GM12878 (cell line): Measurements from ENCODE around the gene LDLRAD3. TPM values are rescaled to one million over a fixed set of nuclear protein-coding genes. Genes with fewer than 3 reads are reported as not detected.

Experiments
- ATAC-seq: fragments of 200-7000 bp; cut with Tn5 transposase; 3 replicates; pipeline ENCODE4 v1.9.1; 2020; ENCODE audit warnings: mild to moderate bottlenecking, moderate library complexity
- BruUV-seq: library from RNA; stranded (reverse); fragments of 400-500 nt; replicated peaks from 2 replicates; lab custom pipeline; 2021; lab: Mats Ljungman, UMichigan
- CTCF ChIA-PET: fragments of 300-600 bp; sonication (Branson Sonifier 250); formaldehyde crosslinking; extraction: SDS; loops from one replicate; lab custom pipeline; 2021; ENCODE audit warnings: inconsistent platforms; lab: Yijun Ruan, JAX
- POLR2A ChIA-PET: fragments of 350-600 bp; formaldehyde crosslinking; extraction: SDS; loops from one replicate; lab custom pipeline; 2021; ENCODE audit warnings: inconsistent platforms; lab: Charles Lee
- RAD21 ChIA-PET: fragments of 300-600 bp; sonication (Branson Sonifier 250); formaldehyde crosslinking; loops from one replicate; lab custom pipeline; 2023; ENCODE audit warnings: antibody characterized with exemption; ENCODE audit not compliant: unreplicated experiment; lab: Charles Lee
- SMC1A ChIA-PET: fragments of 300-600 bp; sonication (Branson Sonifier 250); formaldehyde crosslinking; loops from one replicate; lab custom pipeline; 2023; ENCODE audit not compliant: unreplicated experiment, uncharacterized antibody; lab: Charles Lee
- DNase-seq: peaks from one replicate; pipeline ENCODE4 v3.0.0-alpha.2; 2011; ENCODE audit warnings: low read depth, low spot score
- FAIRE-seq: peaks from 3 replicates; lab custom pipeline; 2011; peaks lifted over from hg19 to GRCh38; lab: Jason Lieb, UNC
- H2AFZ ChIP-seq: 2 replicates; pipeline ENCODE4 v1.6.0; 2011; ENCODE audit warnings: low read depth, low read length, control low read depth; ENCODE audit not compliant: control insufficient read depth
- H3K27ac ChIP-seq: 2 replicates; pipeline ENCODE4 v1.5.1; 2011; ENCODE audit warnings: control low read depth; ENCODE audit not compliant: control insufficient read depth, insufficient read depth
- H3K27me3 ChIP-seq, 2 experiments: replicated peaks in 1 of 2; 2 replicates each; pipeline versions ENCODE4 v1.6.0 to v1.6.1; 2011; ENCODE audit warnings: low read length in 1 of 2; ENCODE audit not compliant: control insufficient read depth in 2 of 2, insufficient read depth in 2 of 2
- H3K36me3 ChIP-seq, 2 experiments: 2 replicates each; pipeline ENCODE4 v1.5.1; 2011; ENCODE audit warnings: low read length in 1 of 2; ENCODE audit not compliant: control insufficient read depth in 2 of 2, insufficient read depth in 2 of 2
- H3K4me1 ChIP-seq: 2 replicates; pipeline ENCODE4 v1.6.1; 2011; ENCODE audit warnings: mild to moderate bottlenecking, low read length, moderate library complexity, mixed read lengths; ENCODE audit not compliant: control insufficient read depth, insufficient read depth
- H3K4me2 ChIP-seq: 2 replicates; pipeline ENCODE4 v1.6.0; 2011; ENCODE audit warnings: control low read depth; ENCODE audit not compliant: control insufficient read depth, insufficient read depth
- H3K4me3 ChIP-seq: fragments of 200-600 bp; sonication (generic); 2 replicates; pipeline ENCODE4 v1.5.1; 2016
- H3K79me2 ChIP-seq: 2 replicates; pipeline ENCODE4 v1.6.0; 2011; ENCODE audit warnings: low read length; ENCODE audit not compliant: control insufficient read depth, insufficient read depth
- H3K9ac ChIP-seq: 2 replicates; pipeline ENCODE4 v1.8.0; 2011; ENCODE audit warnings: low read length, control low read depth, mixed read lengths; ENCODE audit not compliant: control insufficient read depth, insufficient read depth
- H3K9me3 ChIP-seq: replicated peaks from 3 replicates; pipeline ENCODE4 v1.5.1; 2011; ENCODE audit warnings: mild to moderate bottlenecking, low read length; ENCODE audit not compliant: control insufficient read depth, insufficient read depth
- H4K20me1 ChIP-seq: 2 replicates; pipeline ENCODE4 v1.6.0; 2011; ENCODE audit not compliant: control insufficient read depth, insufficient read depth
- BHLHE40 ChIP-seq, 2 experiments: fragments of 450-650 bp in 1 of 2; IDR thresholded peaks; 2 replicates each; pipeline ENCODE4 v1.6.1; 2011 to 2017; ENCODE audit warnings: low read depth in 2 of 2, borderline replicate concordance in 1 of 2, improper control_type of control experiment in 1 of 2, low read length in 1 of 2, mild to moderate bottlenecking in 1 of 2
- CEBPB ChIP-seq, 2 experiments: fragments of 150-350 bp in 1 of 2; IDR thresholded peaks; 2 replicates each; pipeline ENCODE4 v1.6.1; 2012 to 2014; ENCODE audit warnings: low read depth in 2 of 2, low read length in 2 of 2, borderline replicate concordance in 1 of 2, inconsistent platforms in 1 of 2
- CHD1 ChIP-seq: IDR thresholded peaks from 2 replicates; pipeline ENCODE4 v1.6.1; 2012; ENCODE audit warnings: low read depth, low read length, improper control_type of control experiment
- IRF5 ChIP-seq: fragments of 450-650 bp; IDR thresholded peaks from 2 replicates; pipeline ENCODE4 v1.6.1; 2017; ENCODE audit warnings: borderline replicate concordance
- KAT2A ChIP-seq: conservative IDR thresholded peaks from 2 replicates; pipeline ENCODE4 v1.6.1; 2011; ENCODE audit warnings: low read depth, low read length; ENCODE audit not compliant: control insufficient read depth
- POLR2AphosphoS2 ChIP-seq: IDR thresholded peaks from 2 replicates; pipeline ENCODE4 v1.6.1; 2011; ENCODE audit warnings: low read depth, mild to moderate bottlenecking, low read length, improper control_type of control experiment, moderate library complexity
- POU2F2 ChIP-seq: IDR thresholded peaks from 3 replicates; pipeline ENCODE4 v1.6.1; 2011; ENCODE audit warnings: low read depth, mild to moderate bottlenecking, low read length, borderline replicate concordance
- RCOR1 ChIP-seq: conservative IDR thresholded peaks from 2 replicates; pipeline ENCODE4 v1.6.1; 2012; ENCODE audit warnings: low read depth, low read length, improper control_type of control experiment
- RELA ChIP-seq: fragments of 450-650 bp; IDR thresholded peaks from 2 replicates; pipeline ENCODE4 v1.8.0; 2014; ENCODE audit warnings: borderline replicate concordance; ENCODE audit not compliant: partially characterized antibody
- SMARCA5 ChIP-seq: fragments of 450-650 bp; IDR thresholded peaks from 2 replicates; pipeline ENCODE4 v1.6.1; 2017; ENCODE audit warnings: mild to moderate bottlenecking
- SREBF1 ChIP-seq: IDR thresholded peaks from 2 replicates; pipeline ENCODE4 v1.6.1; 2012; ENCODE audit warnings: mild to moderate bottlenecking, low read length
- ZNF217 ChIP-seq: fragments of 450-650 bp; IDR thresholded peaks from 2 replicates; pipeline ENCODE4 v1.6.1; 2017; ENCODE audit warnings: antibody characterized with exemption, mild to moderate bottlenecking
- WGBS: methylation state at CpG from one replicate; pipeline ENCODE4 v1.1.6; 2016; ENCODE audit warnings: low lambda C conversion rate; ENCODE audit not compliant: insufficient replicate concordance, insufficient coverage; ENCODE audit errors: missing lambda C conversion rate; 5-methylcytosine and 5-hydroxymethylcytosine counted together
- in situ Hi-C: fragments of 300-500 bp; cut with MboI; formaldehyde crosslinking; loops from 9 replicates; pipeline ENCODE4 v1.14.3; 2018; ENCODE audit warnings: mixed read lengths
- intact Hi-C: fragments of 100-400 bp; cut with micrococcal nuclease; formaldehyde crosslinking; loops from one replicate; pipeline ENCODE4 v1.14.2; 2022; ENCODE audit not compliant: unreplicated experiment
- polyA plus RNA-seq, 11 experiments: library from polyadenylated mRNA; depleted of rRNA in 4 of 11; unstranded in 6 of 11; stranded (reverse) in 5 of 11; fragments of >200 nt; fragmentation: Nextera tagmentation in 4 of 11; fragmentation: Illumina TruSeq in 1 of 11; extraction: Ambion mirVana in 4 of 11; extraction: Trizol in 1 of 11; gene quantifications; 1 replicate in 1 of 11; 2 replicates in 10 of 11; pipeline versions ENCODE4 v1.2.1 to v1.2.3, GENCODE V29; 2011 to 2016; ENCODE audit warnings: inconsistent platforms in 2 of 11, missing spikeins in 2 of 11, low read depth in 1 of 11
- total RNA-seq, 4 experiments: library from RNA; depleted of rRNA in 3 of 4; stranded (reverse); fragments of >200 nt in 3 of 4; fragmentation: Illumina TruSeq in 1 of 4; extraction: Trizol in 1 of 4; gene quantifications; 2 replicates each; pipeline versions ENCODE4 v1.2.1 to v1.2.3, GENCODE V29; 2013 to 2021
- TF ChIP-seq, protein P1 (sequence below): IDR thresholded peaks from 2 replicates; pipeline ENCODE4 v1.6.1; 2011; ENCODE audit warnings: low read depth, low read length, improper control_type of control experiment, borderline replicate concordance

Gene LDLRAD3
- total and polyA plus RNA-seq, 10 of the 15 experiments (the other 5 are each of a cell fraction or from before 2014, with no cell fraction given), result 2.5 to 17.2 (median 10.7) TPM

- no peaks in the 10 kb centered on the region; the same call in 2 of the 3 replicates for H3K9me3 ChIP-seq
- CTCF ChIA-PET, result interaction anchor here (1.4 to 2.8 kb wide), 3 partner anchors 17 to 252 kb away, joined by 4 to 15 read pairs (median 5); no protein-coding TSS in a partner anchor
Measured at GRCh38 chr11:36073411-36074203, 129.7 kb downstream of the LDLRAD3 start.

GRCh38 chr11:36074941-36075431 lies 131.1 kb downstream of the LDLRAD3 start:
- in situ Hi-C loops (no loop called here), intact Hi-C loops (loop anchor here (5.0 kb wide), 3 partner anchors 253 to 458 kb away; partner anchors contain the start of gene FJX1)
- no peak for TF ChIP-seq SMARCA5
- no peak for TF ChIP-seq ZNF217
- no peak for TF ChIP-seq CHD1
- no peak for TF ChIP-seq RCOR1
- TF ChIP-seq POU2F2, result no peak
- no peak for TF ChIP-seq RELA
- no peak for TF ChIP-seq KAT2A
- TF ChIP-seq, protein P1, sequence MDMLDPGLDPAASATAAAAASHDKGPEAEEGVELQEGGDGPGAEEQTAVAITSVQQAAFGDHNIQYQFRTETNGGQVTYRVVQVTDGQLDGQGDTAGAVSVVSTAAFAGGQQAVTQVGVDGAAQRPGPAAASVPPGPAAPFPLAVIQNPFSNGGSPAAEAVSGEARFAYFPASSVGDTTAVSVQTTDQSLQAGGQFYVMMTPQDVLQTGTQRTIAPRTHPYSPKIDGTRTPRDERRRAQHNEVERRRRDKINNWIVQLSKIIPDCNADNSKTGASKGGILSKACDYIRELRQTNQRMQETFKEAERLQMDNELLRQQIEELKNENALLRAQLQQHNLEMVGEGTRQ, result no peak
- no peak for TF ChIP-seq IRF5
- no peak for TF ChIP-seq CEBPB (IDR thresholded peaks at IDR 0.05; ENCODE audit: borderline replicate concordance in 1 of 2, low read depth in 2 of 2, low read length in 2 of 2)
- SMC1A ChIA-PET, result interaction anchor here (0.5 to 1.4 kb wide), 3 partner anchors 13 to 360 kb away, joined by 3 to 4 read pairs (median 3); no protein-coding TSS in a partner anchor
- Histone ChIP-seq H3K36me3 (no peaks in the 10 kb centered on the region), H3K4me3 (no peak overlapping the region), H3K27me3 (no peaks in the 10 kb centered on the region), H3K9me3 (no peaks in the 10 kb centered on the region; the same call in 2 of the 3 replicates), H2AFZ (no peak overlapping the region), H3K4me2 (no peak overlapping the region), H4K20me1 (no peaks in the 10 kb centered on the region), H3K27ac (no peak overlapping the region), H3K9ac (no peak overlapping the region), H3K79me2 (no peaks in the 10 kb centered on the region), H3K4me1 (no peaks in the 10 kb centered on the region)
- WGBS, result 18% methylated on average over 2 of the region's 2 CpGs
- ATAC-seq (no peak), DNase-seq (no peak), FAIRE-seq (no peak)
- CTCF ChIA-PET, result interaction anchor here (0.6 to 1.8 kb wide), 4 partner anchors 19 to 834 kb away, joined by 3 to 6 read pairs (median 4); no protein-coding TSS in a partner anchor
- RAD21 ChIA-PET, result no interaction called here
- POLR2A ChIA-PET, result no interaction called here
- BruUV-seq, result no TSS peak

More at GRCh38 chr11:36073411-36074203, 129.7 kb downstream of the LDLRAD3 start:
- FAIRE-seq (no peak), ATAC-seq (peak; percentile 41), DNase-seq (no peak)
- Histone ChIP-seq H3K27me3 (no peaks in the 10 kb centered on the region), H3K4me1 (no peaks in the 10 kb centered on the region; the same call in 1 of the 2 replicates), H3K27ac (no peak overlapping the region), H3K36me3 (no peaks in the 10 kb centered on the region), H3K79me2 (no peaks in the 10 kb centered on the region), H4K20me1 (no peaks in the 10 kb centered on the region), H3K9ac (no peak overlapping the region), H2AFZ (no peak overlapping the region), H3K4me3 (no peak overlapping the region), H3K4me2 (no peak overlapping the region)
- WGBS, result 9% methylated on average over 9 of the region's 9 CpGs
- ChIA-PET RAD21 (interaction anchor here (0.7 to 1.8 kb wide), 4 partner anchors 31 to 252 kb away, joined by 3 to 6 read pairs (median 5); no protein-coding TSS in a partner anchor), SMC1A (interaction anchor here (0.8 to 2.3 kb wide), 9 partner anchors 10 to 251 kb away, joined by 3 to 8 read pairs (median 5); no protein-coding TSS in a partner anchor), POLR2A (interaction anchor here (0.8 kb wide), 1 partner anchor 197 kb away, joined by 3 read pairs; no protein-coding TSS in a partner anchor)
- in situ Hi-C loops, result no loop called here
- TF ChIP-seq SREBF1, result no peak
- no peak for TF ChIP-seq POLR2AphosphoS2
- TF ChIP-seq BHLHE40 (IDR thresholded peaks at IDR 0.05; ENCODE audit: borderline replicate concordance in 1 of 2, low read depth in 2 of 2, low read length in 1 of 2), result 0 out of 4 replicates have a peak, but pooled peaks of 1 of the 2 experiments have one; percentile 16
- intact Hi-C loops, result loop anchor here (5.0 kb wide), 3 partner anchors 251 to 456 kb away; partner anchors contain the start of gene FJX1
- BruUV-seq, result no TSS peak
